ENCODE results near the gene STK11IP.

- TF ChIP-seq TBL1XR1 (IDR thresholded peaks at IDR 0.05; ENCODE audit: low read length in 2 of 2) = no peak
- TF ChIP-seq KLF13 (tag; IDR thresholded peaks at IDR 0.05; ENCODE audit: borderline replicate concordance, low read depth) = no peak
- no peak for TF ChIP-seq POLR2G (IDR thresholded peaks at IDR 0.05; ENCODE audit: low read depth, low read length)
- TF ChIP-seq MTA3 (IDR thresholded peaks at IDR 0.05; ENCODE audit: borderline replicate concordance) = no peak
- TF ChIP-seq ZNF655 (CRISPR knock-in tag; IDR thresholded peaks at IDR 0.05) = no peak
- TF ChIP-seq ZNF124 (CRISPR knock-in tag; IDR thresholded peaks at IDR 0.05) = no peak
- TF ChIP-seq NONO (IDR thresholded peaks at IDR 0.05; ENCODE audit: low read depth in 2 of 2, low read length in 1 of 2) = no peak
- TF ChIP-seq CREB1 (IDR thresholded peaks at IDR 0.05) = no peak
- no peak for TF ChIP-seq CREB1 (CRISPR knock-in tag; IDR thresholded peaks at IDR 0.05)
- TF ChIP-seq ZNF175 (CRISPR knock-in tag; IDR thresholded peaks at IDR 0.05; ENCODE audit: low read depth) = no peak
Measured at GRCh38 chr2:219612577-219613286, 15.1 kb downstream of the STK11IP start.

All from K562 (cell line).